Memory B cell (primary cell): Measurements from ENCODE around the gene NIN.

Source experiments
- ATAC-seq: fragments of 150-1000 bp; cut with Tn5 transposase; 2 replicates; pipeline ENCODE4 v1.10.0; 2021; ENCODE audit warnings: low read depth, mild to moderate bottlenecking, moderate library complexity
- DNase-seq, 2 donors: peaks; one replicate each; pipeline ENCODE4 v3.0.0; 2022; ENCODE audit warnings: low spot score in 2 of 2
- H3K27ac Mint-ChIP-seq: one replicate; pipeline ENCODE4 v1.8.0; 2022; ENCODE audit warnings: mild to moderate bottlenecking, moderate library complexity, mixed read lengths
- H3K27me3 Mint-ChIP-seq: one replicate; pipeline ENCODE4 v1.8.0; 2022; ENCODE audit warnings: mixed read lengths
- H3K36me3 Mint-ChIP-seq: one replicate; pipeline ENCODE4 v1.8.0; 2022; ENCODE audit warnings: mild to moderate bottlenecking, mixed read lengths
- H3K4me1 Mint-ChIP-seq: one replicate; pipeline ENCODE4 v1.8.0; 2022; ENCODE audit warnings: mixed read lengths
- H3K4me3 Mint-ChIP-seq: one replicate; pipeline ENCODE4 v1.8.0; 2022; ENCODE audit warnings: mild to moderate bottlenecking, moderate library complexity, mixed read lengths
- H3K9me3 Mint-ChIP-seq: one replicate; pipeline ENCODE4 v1.8.0; 2022; ENCODE audit warnings: mixed read lengths

The NIN gene

GRCh38 chr14:50762001-50762930, 68.7 kb downstream of the NIN start:
- DNase-seq (no peak), ATAC-seq (no peak)
- H3K27me3 Mint-ChIP-seq = no peaks in the 10 kb centered on the region
- no peak overlapping the region for H3K4me3 Mint-ChIP-seq
- H3K9me3 Mint-ChIP-seq = no peaks in the 10 kb centered on the region
- peaks cover 42% of the 10 kb centered on the region for H3K36me3 Mint-ChIP-seq
- H3K4me1 Mint-ChIP-seq = peaks cover 2% of the 10 kb centered on the region
- no peak overlapping the region for H3K27ac Mint-ChIP-seq

- Mint-ChIP-seq H3K9me3 (no peaks in the 10 kb centered on the region), H3K27ac (no peak overlapping the region)
Measured at GRCh38 chr14:50759800-50760543, 71.0 kb downstream of the NIN start.

GRCh38 chr14:50758945-50759344, 72.0 kb downstream of the NIN start:
- H3K4me3 Mint-ChIP-seq = no peak overlapping the region
- no peak for DNase-seq
- H3K27ac Mint-ChIP-seq = no peak overlapping the region
- ATAC-seq = no peak
- no peaks in the 10 kb centered on the region for H3K9me3 Mint-ChIP-seq
- H3K36me3 Mint-ChIP-seq = peaks cover 31% of the 10 kb centered on the region
- H3K4me1 Mint-ChIP-seq = peaks cover 2% of the 10 kb centered on the region
- H3K27me3 Mint-ChIP-seq = no peaks in the 10 kb centered on the region

More at GRCh38 chr14:50759800-50760543, 71.0 kb downstream of the NIN start:
- DNase-seq = no peak
- peaks cover 2% of the 10 kb centered on the region for H3K4me1 Mint-ChIP-seq
- no peak overlapping the region for H3K4me3 Mint-ChIP-seq
- no peaks in the 10 kb centered on the region for H3K27me3 Mint-ChIP-seq
- no peak for ATAC-seq
- H3K36me3 Mint-ChIP-seq = peaks cover 36% of the 10 kb centered on the region

DNA sequence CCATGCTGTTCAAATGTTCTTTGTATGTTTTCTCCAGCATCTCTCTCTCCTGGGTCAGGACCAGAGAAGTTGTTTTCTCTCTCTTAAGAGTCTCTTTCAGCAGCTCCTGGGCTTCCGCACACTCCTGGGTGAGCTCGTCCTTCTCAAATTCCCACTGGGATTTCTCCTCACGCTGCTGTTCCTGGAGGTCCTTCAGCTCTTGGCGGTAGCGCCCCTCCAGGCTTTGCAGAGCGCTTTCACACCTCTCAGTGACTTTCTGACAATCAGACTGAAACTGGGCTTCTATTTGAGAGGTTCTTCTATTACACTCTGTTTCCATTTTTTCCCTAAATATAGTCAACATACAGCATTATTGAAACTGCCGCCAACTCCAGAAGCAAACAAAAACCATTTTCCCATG, 72.7 kb downstream of the NIN start:
- Mint-ChIP-seq H3K36me3 (peaks cover 32% of the 10 kb centered on the region), H3K27ac (no peak overlapping the region), H3K4me3 (no peak overlapping the region), H3K27me3 (no peaks in the 10 kb centered on the region), H3K9me3 (no peaks in the 10 kb centered on the region), H3K4me1 (peaks cover 2% of the 10 kb centered on the region)
- DNase-seq = no peak
- ATAC-seq = no peak

DNA sequence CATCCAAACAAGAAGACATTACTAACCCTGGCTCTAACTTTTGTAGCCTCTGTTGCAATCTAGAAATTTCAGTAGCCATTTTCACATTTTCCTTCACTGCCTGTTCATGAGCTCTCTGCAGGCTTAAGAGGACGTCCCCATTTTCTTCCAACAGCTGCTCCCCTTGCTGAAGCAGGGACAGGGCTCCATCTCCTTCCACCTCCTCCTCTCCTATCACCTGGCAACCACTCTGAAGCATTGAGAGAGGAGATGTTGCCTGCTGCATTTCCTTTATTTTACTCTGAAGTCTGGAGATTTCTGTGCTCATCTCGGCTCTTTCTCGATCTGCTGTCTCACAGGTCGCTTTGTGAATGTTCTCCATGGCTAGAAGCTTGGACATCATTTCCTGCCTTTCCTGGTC, 73.3 kb downstream of the NIN start:
- H3K4me1 Mint-ChIP-seq = peaks cover 2% of the 10 kb centered on the region
- H3K36me3 Mint-ChIP-seq = peaks cover 31% of the 10 kb centered on the region
- DNase-seq = no peak
- H3K4me3 Mint-ChIP-seq = no peak overlapping the region
- no peak for ATAC-seq
- no peak overlapping the region for H3K27ac Mint-ChIP-seq
- H3K27me3 Mint-ChIP-seq = no peaks in the 10 kb centered on the region
- H3K9me3 Mint-ChIP-seq = no peaks in the 10 kb centered on the region

GRCh38 chr14:50756300-50756699, 74.7 kb downstream of the NIN start:
- Mint-ChIP-seq H3K27ac (no peak overlapping the region), H3K36me3 (peaks cover 28% of the 10 kb centered on the region), H3K4me1 (no peaks in the 10 kb centered on the region), H3K27me3 (no peaks in the 10 kb centered on the region), H3K9me3 (no peaks in the 10 kb centered on the region), H3K4me3 (no peak overlapping the region)
- DNase-seq (peak; percentile 49 to 76), ATAC-seq (peak; percentile 97)

- ATAC-seq (no peak), DNase-seq (no peak)
- peaks cover 3% of the 10 kb centered on the region for H3K4me1 Mint-ChIP-seq
- H3K36me3 Mint-ChIP-seq = peaks cover 49% of the 10 kb centered on the region
- no peaks in the 10 kb centered on the region for H3K27me3 Mint-ChIP-seq
- no peaks in the 10 kb centered on the region for H3K9me3 Mint-ChIP-seq
- no peak overlapping the region for H3K4me3 Mint-ChIP-seq
- H3K27ac Mint-ChIP-seq = peak overlapping the region; percentile 38
Measured at GRCh38 chr14:50750323-50750722, 80.6 kb downstream of the NIN start.

DNA sequence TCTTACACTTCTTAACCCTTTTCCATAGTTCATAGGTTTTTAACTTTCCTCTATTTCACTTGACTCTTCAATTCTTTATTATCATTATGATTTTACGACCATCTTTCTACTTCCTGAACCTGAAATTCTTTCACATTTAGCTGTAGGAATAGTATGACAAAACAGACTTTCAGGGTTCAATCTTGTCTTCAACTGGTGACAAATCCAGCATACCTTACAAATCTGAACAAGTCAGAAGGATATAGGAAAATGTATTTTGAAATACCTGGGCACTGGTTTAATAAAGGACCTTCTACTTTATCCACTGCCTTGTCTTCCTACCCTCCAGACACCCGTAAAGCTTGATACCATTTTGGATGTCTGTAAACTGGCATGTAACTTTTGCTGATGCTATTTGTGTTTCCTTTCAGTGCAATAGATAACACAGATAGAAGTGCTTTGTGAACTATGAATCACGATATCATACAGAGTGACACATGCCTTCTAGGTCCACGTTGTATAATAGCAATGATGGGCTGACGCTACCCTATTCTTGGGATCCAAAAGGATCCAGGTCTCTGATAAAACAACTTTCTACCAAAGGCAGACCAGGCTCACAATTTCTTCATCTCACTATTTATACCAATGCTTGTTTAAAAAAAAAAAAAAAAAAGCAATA, 85.4 kb downstream of the NIN start:
- no peaks in the 10 kb centered on the region for H3K9me3 Mint-ChIP-seq
- peaks cover 42% of the 10 kb centered on the region for H3K36me3 Mint-ChIP-seq
- DNase-seq = no peak
- peak overlapping the region; percentile 81 for H3K27ac Mint-ChIP-seq
- no peak overlapping the region for H3K4me3 Mint-ChIP-seq
- no peaks in the 10 kb centered on the region for H3K27me3 Mint-ChIP-seq
- peaks cover 3% of the 10 kb centered on the region for H3K4me1 Mint-ChIP-seq
- ATAC-seq = no peak

GRCh38 chr14:50744231-50744630, 86.7 kb downstream of the NIN start:
- H3K27ac Mint-ChIP-seq = peak overlapping the region; percentile 47
- H3K36me3 Mint-ChIP-seq = peaks cover 37% of the 10 kb centered on the region
- H3K4me3 Mint-ChIP-seq = no peak overlapping the region

DNA sequence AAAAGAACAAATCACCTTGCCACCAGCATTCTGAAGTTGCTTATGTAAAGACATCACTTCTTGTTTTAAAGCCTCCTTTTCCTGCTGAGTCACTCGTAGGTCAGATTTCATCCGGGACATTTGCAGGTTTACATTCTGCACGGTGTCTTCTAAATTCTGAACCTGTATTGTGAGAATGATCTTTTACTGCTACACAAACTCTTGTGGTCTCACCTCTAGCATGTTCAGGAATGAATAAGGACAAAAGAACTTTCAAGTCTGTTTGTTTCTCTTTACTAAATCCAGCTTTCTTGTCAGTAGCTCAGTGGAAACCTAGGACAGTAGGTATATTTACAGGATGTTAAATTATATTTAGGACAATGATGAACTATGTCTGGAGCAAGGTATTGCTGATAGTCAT, 89.4 kb downstream of the NIN start:
- H3K27me3 Mint-ChIP-seq = no peaks in the 10 kb centered on the region
- peaks cover 34% of the 10 kb centered on the region for H3K36me3 Mint-ChIP-seq
- DNase-seq (no peak), ATAC-seq (no peak)
- no peaks in the 10 kb centered on the region for H3K4me1 Mint-ChIP-seq
- H3K9me3 Mint-ChIP-seq = no peaks in the 10 kb centered on the region
- H3K4me3 Mint-ChIP-seq = no peak overlapping the region
- peak overlapping the region; percentile 73 for H3K27ac Mint-ChIP-seq

More at GRCh38 chr14:50744231-50744630, 86.7 kb downstream of the NIN start:
- peaks cover 3% of the 10 kb centered on the region for H3K4me1 Mint-ChIP-seq
- no peaks in the 10 kb centered on the region for H3K27me3 Mint-ChIP-seq
- H3K9me3 Mint-ChIP-seq = no peaks in the 10 kb centered on the region
- no peak for DNase-seq
- ATAC-seq = no peak

DNA sequence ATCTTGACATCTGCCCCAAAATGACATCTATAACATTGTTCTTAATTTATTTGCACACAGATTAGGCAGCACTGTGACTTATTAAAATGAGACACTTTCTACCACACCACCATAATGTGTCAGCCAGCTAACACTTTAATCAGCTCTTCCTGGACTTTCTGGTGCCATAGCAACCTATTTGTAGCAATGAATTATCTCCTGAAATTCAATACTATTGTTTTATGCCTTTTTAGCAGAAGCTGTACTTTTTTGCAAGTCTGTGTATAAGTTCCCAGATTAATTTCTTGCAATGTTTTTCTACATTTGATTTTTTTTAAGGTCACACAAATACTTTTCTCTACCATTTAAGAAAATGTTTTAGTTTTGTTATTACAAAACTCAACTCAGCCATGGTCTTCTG, 90.1 kb downstream of the NIN start:
- no peaks in the 10 kb centered on the region for H3K4me1 Mint-ChIP-seq
- no peak overlapping the region for H3K27ac Mint-ChIP-seq
- ATAC-seq = no peak
- no peak for DNase-seq
- H3K27me3 Mint-ChIP-seq = no peaks in the 10 kb centered on the region
- H3K36me3 Mint-ChIP-seq = peaks cover 30% of the 10 kb centered on the region
- H3K9me3 Mint-ChIP-seq = no peaks in the 10 kb centered on the region
- no peak overlapping the region for H3K4me3 Mint-ChIP-seq

GRCh38 chr14:50739186-50739585, 91.8 kb downstream of the NIN start:
- ATAC-seq = no peak
- peaks cover 26% of the 10 kb centered on the region for H3K36me3 Mint-ChIP-seq
- H3K9me3 Mint-ChIP-seq = no peaks in the 10 kb centered on the region
- DNase-seq = no peak
- no peaks in the 10 kb centered on the region for H3K4me1 Mint-ChIP-seq
- no peak overlapping the region for H3K4me3 Mint-ChIP-seq
- H3K27ac Mint-ChIP-seq = peak overlapping the region; percentile 65
- no peaks in the 10 kb centered on the region for H3K27me3 Mint-ChIP-seq

DNA sequence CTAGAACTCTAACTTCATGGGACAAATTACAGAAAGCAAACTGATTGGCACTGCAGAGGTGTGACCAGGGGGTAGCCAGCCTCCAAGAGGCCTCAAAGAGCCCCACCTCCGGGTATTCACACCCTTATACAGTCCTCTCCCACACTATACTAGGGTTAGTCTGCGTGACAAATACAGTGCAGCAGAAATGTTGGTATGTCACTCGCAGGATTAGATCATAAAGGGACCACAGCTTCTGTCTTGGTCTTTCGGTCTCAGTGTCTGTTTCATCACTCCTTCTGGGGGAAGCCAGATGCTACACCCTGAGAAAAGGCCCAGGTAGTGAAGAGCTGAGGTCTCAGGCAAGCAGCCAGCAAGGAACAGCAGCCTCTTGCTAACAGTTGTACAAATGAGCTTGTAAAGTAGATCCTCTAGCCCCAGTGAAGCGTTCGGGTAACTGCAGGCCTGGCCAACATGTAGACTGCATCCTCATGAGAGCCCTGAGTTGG, 94.0 kb downstream of the NIN start:
- ATAC-seq = no peak
- Mint-ChIP-seq H3K9me3 (no peaks in the 10 kb centered on the region), H3K27ac (no peak overlapping the region), H3K4me1 (no peaks in the 10 kb centered on the region), H3K36me3 (peaks cover 25% of the 10 kb centered on the region), H3K4me3 (no peak overlapping the region), H3K27me3 (no peaks in the 10 kb centered on the region)
- no peak for DNase-seq
